Caco-2 (cell line): Measurements from ENCODE around the gene RNF6. TPM values are rescaled to one million over a fixed set of nuclear protein-coding genes. Genes with fewer than 3 reads are reported as not detected.
"Not testable (repeated sequence)": the region's sequence is repeated elsewhere in the genome, so short reads cannot be mapped to it uniquely, and the experiment has no call there.

ENCODE experiments used
- BruUV-seq: library from RNA; stranded (reverse); fragments of 400-500 nt; replicated peaks from 2 replicates; lab custom pipeline; 2021; lab: Mats Ljungman, UMichigan
- CTCF ChIA-PET: fragments of 300-600 bp; sonication (Branson Sonifier 250); formaldehyde crosslinking; loops from one replicate; lab custom pipeline; 2022; ENCODE audit warnings: antibody characterized with exemption; lab: Charles Lee
- POLR2A ChIA-PET: fragments of 300-600 bp; sonication (Branson Sonifier 250); formaldehyde crosslinking; loops from one replicate; lab custom pipeline; 2022; ENCODE audit warnings: antibody characterized with exemption; lab: Charles Lee
- DNase-seq, 2 experiments: peaks; one replicate each; pipeline versions ENCODE4 v3.0.0 to v3.0.0-alpha.2; 2020 to 2022
- H3K27me3 ChIP-seq: replicated peaks from 2 replicates; pipeline ENCODE4 v1.6.0; 2011; ENCODE audit warnings: low read length; ENCODE audit not compliant: control insufficient read depth, insufficient read depth
- H3K36me3 ChIP-seq: 2 replicates; pipeline ENCODE4 v1.5.1; 2011; ENCODE audit warnings: low read length; ENCODE audit not compliant: control insufficient read depth, insufficient read depth
- H3K4me1 ChIP-seq: fragments of 250-450 bp; sonication (Bioruptor Pico); 2 replicates; pipeline ENCODE4 v1.5.1; 2020; ENCODE audit warnings: mild to moderate bottlenecking
- H3K4me3 ChIP-seq: 2 replicates; pipeline ENCODE4 v1.5.1; 2011; ENCODE audit warnings: low read depth, mild to moderate bottlenecking, control low read depth, low read length
- H3K9me3 ChIP-seq: fragments of 250-450 bp; sonication (Bioruptor Pico); 2 replicates; pipeline ENCODE4 v1.5.1; 2020; ENCODE audit warnings: mild to moderate bottlenecking, moderate library complexity
- H3K27ac Mint-ChIP-seq: one replicate; pipeline ENCODE4 v1.8.0; 2022; ENCODE audit warnings: mixed read lengths; ENCODE audit not compliant: unreplicated experiment
- H3K27me3 Mint-ChIP-seq: one replicate; pipeline ENCODE4 v1.8.0; 2022; ENCODE audit warnings: mixed read lengths; ENCODE audit not compliant: insufficient read depth, unreplicated experiment
- H3K36me3 Mint-ChIP-seq: one replicate; pipeline ENCODE4 v1.8.0; 2022; ENCODE audit warnings: mild to moderate bottlenecking, mixed read lengths; ENCODE audit not compliant: insufficient read depth, unreplicated experiment
- H3K4me1 Mint-ChIP-seq: one replicate; pipeline ENCODE4 v1.8.0; 2022; ENCODE audit warnings: low read depth, mixed read lengths; ENCODE audit not compliant: unreplicated experiment
- H3K4me3 Mint-ChIP-seq: one replicate; pipeline ENCODE4 v1.8.0; 2022; ENCODE audit warnings: mild to moderate bottlenecking, moderate library complexity, mixed read lengths; ENCODE audit not compliant: unreplicated experiment
- H3K9me3 Mint-ChIP-seq: one replicate; pipeline ENCODE4 v1.8.0; 2022; ENCODE audit warnings: mixed read lengths; ENCODE audit not compliant: unreplicated experiment
- CTCF ChIP-seq, 2 experiments: fragments of 200-600 bp in 1 of 2; IDR thresholded peaks; 1 replicate in 1 of 2; 2 replicates in 1 of 2; pipeline versions ENCODE4 v1.5.1 to v1.8.0; 2011 to 2022; ENCODE audit warnings: antibody characterized with exemption in 1 of 2, control low read depth in 1 of 2, inconsistent platforms in 1 of 2, low read depth in 1 of 2, low read length in 1 of 2, mild to moderate bottlenecking in 1 of 2, moderate library complexity in 1 of 2; ENCODE audit not compliant: insufficient read depth in 1 of 2, severe bottlenecking in 1 of 2, unreplicated experiment in 1 of 2
- intact Hi-C: fragments of 100-400 bp; cut with micrococcal nuclease; formaldehyde crosslinking; loops from one replicate; pipeline ENCODE4 v1.10.0; 2022; ENCODE audit not compliant: unreplicated experiment
- total RNA-seq: library from RNA; stranded (reverse); gene quantifications from 2 replicates; pipeline ENCODE4 v1.2.3, GENCODE V29; 2022

Gene RNF6
- total RNA-seq, 1 experiment from 2014 or later: 41.4 TPM

GRCh38 chr13:26253787-26254582 lies 31.9 kb upstream of the RNF6 start, which contains the start of gene CDK8:
TSS of gene CDK8 (plus strand) at chr13:26254129. CDS start at chr13:26254642, 513 bp downstream.
- no peaks in the 10 kb centered on the region for H3K9me3 ChIP-seq
- peak within 1 kb of the TSS; percentile 96 for H3K4me3 ChIP-seq
- ChIA-PET CTCF (interaction anchor here (0.6 to 0.7 kb wide), 3 partner anchors 21 to 54 kb away, joined by 3 to 8 read pairs (median 6); no protein-coding TSS in a partner anchor), POLR2A (interaction anchor here (0.6 kb wide), 1 partner anchor 19 kb away, joined by 7 read pairs; no protein-coding TSS in a partner anchor)
- H3K27me3 ChIP-seq: no peaks in the 10 kb centered on the region
- intact Hi-C loops: loop anchor here (1.0 to 10.0 kb wide), 4 partner anchors 33 to 171 kb away; no protein-coding TSS in a partner anchor
- no peaks in the 10 kb centered on the region for H3K36me3 ChIP-seq
- Mint-ChIP-seq H3K36me3 (peaks cover 7% of the 10 kb centered on the region), H3K27ac (peak within 1 kb of the TSS; percentile 91), H3K4me3 (peak within 1 kb of the TSS; percentile 89), H3K4me1 (peaks cover 17% of the 10 kb centered on the region), H3K9me3 (no peaks in the 10 kb centered on the region), H3K27me3 (no peaks in the 10 kb centered on the region)
- DNase-seq: peak; percentile 94
- peak in 1 of 2 experiments; percentile 1 for TF ChIP-seq CTCF (IDR thresholded peaks at IDR 0.05; ENCODE audit: insufficient read depth in 1 of 2, low read depth in 1 of 2, low read length in 1 of 2, severe bottlenecking in 1 of 2, unreplicated experiment in 1 of 2)
- H3K4me1 ChIP-seq: no peaks in the 10 kb centered on the region
- no TSS peak for BruUV-seq

- POLR2A ChIA-PET: no interaction called here
- no TSS peak for BruUV-seq
- H3K27ac Mint-ChIP-seq: peak overlapping the region; percentile 91
Observed at GRCh38 chr13:26253262-26253786, 31.2 kb upstream of the RNF6 start.

GRCh38 chr13:26252006-26252405 lies 29.9 kb upstream of the RNF6 start:
- CTCF ChIA-PET, H3K4me3 Mint-ChIP-seq, H3K36me3 ChIP-seq, POLR2A ChIA-PET, H3K27me3 Mint-ChIP-seq, H3K4me3 ChIP-seq, H3K4me1 ChIP-seq, H3K9me3 ChIP-seq, H3K27ac Mint-ChIP-seq, H3K4me1 Mint-ChIP-seq, H3K9me3 Mint-ChIP-seq, H3K36me3 Mint-ChIP-seq, H3K27me3 ChIP-seq, DNase-seq, BruUV-seq: not testable (repeated sequence)
- intact Hi-C loops: loop anchor here (10.0 kb wide), 2 partner anchors 113 to 173 kb away; no protein-coding TSS in a partner anchor

More at GRCh38 chr13:26253262-26253786, 31.2 kb upstream of the RNF6 start:
- H3K4me3 ChIP-seq: peak overlapping the region; percentile 96
- H3K9me3 Mint-ChIP-seq: no peaks in the 10 kb centered on the region
- no peak for DNase-seq
- no peaks in the 10 kb centered on the region for H3K36me3 ChIP-seq
- TF ChIP-seq CTCF (IDR thresholded peaks at IDR 0.05; ENCODE audit: insufficient read depth in 1 of 2, low read depth in 1 of 2, low read length in 1 of 2, severe bottlenecking in 1 of 2, unreplicated experiment in 1 of 2): no peak
- peaks cover under 1% of the 10 kb centered on the region; the same call in 1 of the 2 replicates for H3K4me1 ChIP-seq
- H3K27me3 ChIP-seq: no peaks in the 10 kb centered on the region
- peak overlapping the region; percentile 89 for H3K4me3 Mint-ChIP-seq
- peaks cover 17% of the 10 kb centered on the region for H3K4me1 Mint-ChIP-seq
- H3K9me3 ChIP-seq: no peaks in the 10 kb centered on the region
- H3K27me3 Mint-ChIP-seq: no peaks in the 10 kb centered on the region
- CTCF ChIA-PET: interaction anchor here (0.6 to 0.7 kb wide), 2 partner anchors 27 to 53 kb away, joined by 3 to 6 read pairs; no protein-coding TSS in a partner anchor
- intact Hi-C loops: loop anchor here (1.0 to 10.0 kb wide), 3 partner anchors 32 to 171 kb away; no protein-coding TSS in a partner anchor
- H3K36me3 Mint-ChIP-seq: peaks cover 7% of the 10 kb centered on the region
